A673 (cell line): ENCODE measurements around the gene PPARG.
"Not testable (repeated sequence)": the region's sequence is repeated elsewhere in the genome, so short reads cannot be mapped to it uniquely, and the experiment has no call there.

Experiments used
- CTCF ChIP-seq: fragments of 300-800, 200-600 bp; sonication (generic); conservative IDR thresholded peaks from 2 replicates; pipeline ENCODE4 v1.5.1; 2017; ENCODE audit warnings: low read depth, mild to moderate bottlenecking, antibody characterized with exemption, low read length, moderate library complexity, mixed read lengths
- EZH2 ChIP-seq: fragments of 200-600 bp; sonication (generic); IDR thresholded peaks from 2 replicates; pipeline ENCODE4 v1.6.1; 2017; ENCODE audit warnings: borderline replicate concordance, low read depth, mild to moderate bottlenecking, mixed read lengths, antibody characterized with exemption, low read length; ENCODE audit not compliant: poor library complexity, severe bottlenecking

- not testable (repeated sequence) for TF ChIP-seq CTCF, EZH2
Observed at GRCh38 chr3:12285779-12286178, 3.1 kb upstream of the PPARG start.
